Measurements from ENCODE around the gene PPT2. TPM values are rescaled to one million over a fixed set of nuclear protein-coding genes. Genes with fewer than 3 reads are reported as not detected.

PPT2 gene
- total RNA-seq, 4 donors from 2014 or later = 16.0 to 120 (median 25.5) TPM

GRCh38 chr6:32173051-32173727 lies 19.2 kb downstream of the PPT2 start:
- TF ChIP-seq POLR2A (IDR thresholded peaks at IDR 0.05) (no peak), CTCF (IDR thresholded peaks at IDR 0.05) (no peak), POLR2AphosphoS5 (IDR thresholded peaks at IDR 0.05) (no peak), EP300 (IDR thresholded peaks at IDR 0.05) (no peak)
- peak overlapping the region in 3 of 4 donors; percentile 7 to 51 (median 16) for H3K27ac ChIP-seq
- H3K27me3 ChIP-seq = no peaks in the 10 kb centered on the region
- H3K36me3 ChIP-seq = peaks cover 0 to 33% of the 10 kb centered on the region in 2 donors
- ATAC-seq = no peak
- WGBS, 2 donors (ENCODE audit: low coverage in 1 of 2) = 61 to 75% methylated on average over 3 to 4 of the region's 4 CpGs
- peaks cover 0 to 47% (median 15%) of the 10 kb centered on the region in 3 donors for H3K4me1 ChIP-seq
- no peaks in the 10 kb centered on the region for H3K9me3 ChIP-seq
- H3K4me3 ChIP-seq = no peak overlapping the region

- Histone ChIP-seq H3K4me3 (no peak overlapping the region), H3K27ac (peak overlapping the region in 2 of 4 donors; percentile 4 to 51), H3K9me3 (no peaks in the 10 kb centered on the region), H3K36me3 (peaks cover 0 to 21% of the 10 kb centered on the region in 2 donors), H3K4me1 (peaks cover 0 to 55% (median 22%) of the 10 kb centered on the region in 3 donors), H3K27me3 (no peaks in the 10 kb centered on the region)
- 70 to 85% methylated on average over 1 of the region's 1 CpG for WGBS, 2 donors (ENCODE audit: low coverage in 1 of 2)
- TF ChIP-seq POLR2AphosphoS5 (IDR thresholded peaks at IDR 0.05) (no peak), POLR2A (IDR thresholded peaks at IDR 0.05) (no peak), CTCF (IDR thresholded peaks at IDR 0.05) (no peak), EP300 (IDR thresholded peaks at IDR 0.05) (no peak)
- no peak for ATAC-seq
Measured at GRCh38 chr6:32174416-32174815, 20.5 kb downstream of the PPT2 start.

- H3K36me3 ChIP-seq = peaks cover 0 to 21% of the 10 kb centered on the region in 2 donors
- no peak for TF ChIP-seq POLR2A (IDR thresholded peaks at IDR 0.05)
- TF ChIP-seq CTCF (IDR thresholded peaks at IDR 0.05) = no peak
- no peak for TF ChIP-seq POLR2AphosphoS5 (IDR thresholded peaks at IDR 0.05)
- H3K27me3 ChIP-seq = no peaks in the 10 kb centered on the region
- 8 to 25% methylated on average over 1 to 2 of the region's 2 CpGs for WGBS, 2 donors (ENCODE audit: low coverage in 1 of 2)
- H3K4me1 ChIP-seq = peaks cover 0 to 64% (median 31%) of the 10 kb centered on the region in 3 donors
- H3K9me3 ChIP-seq = no peaks in the 10 kb centered on the region
- H3K27ac ChIP-seq = peak overlapping the region; percentile 89 to 98 (median 94)
- no peak for ATAC-seq
- H3K4me3 ChIP-seq = peak overlapping the region; percentile 62 to 83
Measured at GRCh38 chr6:32175322-32175710, 21.4 kb downstream of the PPT2 start.

- Histone ChIP-seq H3K4me1 (peaks cover 0 to 70% (median 31%) of the 10 kb centered on the region in 3 donors), H3K27me3 (no peaks in the 10 kb centered on the region), H3K27ac (peak within 1 kb of the TSS; percentile 89 to 98 (median 94)), H3K36me3 (peaks cover 0 to 21% of the 10 kb centered on the region in 2 donors), H3K9me3 (no peaks in the 10 kb centered on the region), H3K4me3 (peak within 1 kb of the TSS; percentile 62 to 83)
- TF ChIP-seq POLR2A (IDR thresholded peaks at IDR 0.05) (peak; percentile 36 to 52), POLR2AphosphoS5 (IDR thresholded peaks at IDR 0.05) (peak; percentile 70), CTCF (IDR thresholded peaks at IDR 0.05) (no peak), EP300 (IDR thresholded peaks at IDR 0.05) (no peak)
- peak; percentile 69 for ATAC-seq
- 0 to 1% methylated on average over 9 to 19 of the region's 27 CpGs for WGBS, 2 donors (ENCODE audit: low coverage in 1 of 2)
Measured at GRCh38 chr6:32175711-32176475, 22.0 kb downstream of the PPT2 start, which contains the start of gene AGPAT1. AGPAT1 (minus strand) TSS chr6:32176084; CDS start chr6:32171496, 4,588 bp downstream.

All from gastroesophageal sphincter (tissue), 4 donors.